ES-I3 (cell line): ENCODE results near the gene LRCH1.

Source experiments
- H3K36me3 ChIP-seq: 2 replicates; pipeline ENCODE4 v1.6.1; 2013; ENCODE audit warnings: mild to moderate bottlenecking, low read length, control low read depth, moderate library complexity; ENCODE audit not compliant: insufficient read depth
- H3K4me1 ChIP-seq: 2 replicates; pipeline ENCODE4 v1.6.1; 2013; ENCODE audit warnings: mild to moderate bottlenecking, control low read depth, low read length; ENCODE audit not compliant: insufficient read depth
- H3K9ac ChIP-seq: 2 replicates; pipeline ENCODE4 v1.6.1; 2013; ENCODE audit warnings: low read depth, mild to moderate bottlenecking, low read length, moderate library complexity
- H3K9me3 ChIP-seq: 2 replicates; pipeline ENCODE4 v1.6.1; 2013; ENCODE audit warnings: mild to moderate bottlenecking, low read length, moderate library complexity; ENCODE audit not compliant: control insufficient read depth, insufficient read depth

LRCH1 gene

GRCh38 chr13:46580362-46580839 lies 27.4 kb downstream of the LRCH1 start:
- no peaks in the 10 kb centered on the region for H3K4me1 ChIP-seq
- no peaks in the 10 kb centered on the region for H3K36me3 ChIP-seq
- no peaks in the 10 kb centered on the region for H3K9me3 ChIP-seq
- no peak overlapping the region for H3K9ac ChIP-seq

- Histone ChIP-seq H3K9me3 (no peaks in the 10 kb centered on the region), H3K36me3 (no peaks in the 10 kb centered on the region), H3K9ac (no peak overlapping the region), H3K4me1 (no peaks in the 10 kb centered on the region)
Measured at GRCh38 chr13:46582190-46582589, 29.2 kb downstream of the LRCH1 start.

- H3K9me3 ChIP-seq: no peaks in the 10 kb centered on the region
- no peak overlapping the region for H3K9ac ChIP-seq
- H3K4me1 ChIP-seq: no peaks in the 10 kb centered on the region
- H3K36me3 ChIP-seq: no peaks in the 10 kb centered on the region
Measured at GRCh38 chr13:46586751-46587514, 34.0 kb downstream of the LRCH1 start.

- no peak overlapping the region for H3K9ac ChIP-seq
- H3K4me1 ChIP-seq: no peaks in the 10 kb centered on the region
- H3K36me3 ChIP-seq: no peaks in the 10 kb centered on the region
- H3K9me3 ChIP-seq: no peaks in the 10 kb centered on the region
Measured at GRCh38 chr13:46587807-46588418, 34.9 kb downstream of the LRCH1 start.

GRCh38 chr13:46592385-46592784 lies 39.4 kb downstream of the LRCH1 start:
- Histone ChIP-seq H3K9ac (no peak overlapping the region), H3K36me3 (no peaks in the 10 kb centered on the region), H3K9me3 (no peaks in the 10 kb centered on the region), H3K4me1 (peaks cover 13% of the 10 kb centered on the region)

- H3K4me1 ChIP-seq: peaks cover 13% of the 10 kb centered on the region
- H3K9ac ChIP-seq: no peak overlapping the region
- no peaks in the 10 kb centered on the region for H3K9me3 ChIP-seq
Measured at GRCh38 chr13:46593398-46593797, 40.4 kb downstream of the LRCH1 start.

GRCh38 chr13:46594374-46595078 lies 41.6 kb downstream of the LRCH1 start:
- Histone ChIP-seq H3K9ac (no peak overlapping the region), H3K4me1 (peaks cover 13% of the 10 kb centered on the region), H3K36me3 (no peaks in the 10 kb centered on the region), H3K9me3 (no peaks in the 10 kb centered on the region)

More at GRCh38 chr13:46593398-46593797, 40.4 kb downstream of the LRCH1 start:
- no peaks in the 10 kb centered on the region for H3K36me3 ChIP-seq

- H3K4me1 ChIP-seq: peaks cover 13% of the 10 kb centered on the region
- H3K9ac ChIP-seq: no peak overlapping the region
- H3K36me3 ChIP-seq: no peaks in the 10 kb centered on the region
- no peaks in the 10 kb centered on the region for H3K9me3 ChIP-seq
Measured at GRCh38 chr13:46595136-46595884, 42.3 kb downstream of the LRCH1 start.

GRCh38 chr13:46595885-46596275 lies 42.9 kb downstream of the LRCH1 start:
- no peaks in the 10 kb centered on the region for H3K9me3 ChIP-seq
- peaks cover 13% of the 10 kb centered on the region for H3K4me1 ChIP-seq
- H3K36me3 ChIP-seq: no peaks in the 10 kb centered on the region
- no peak overlapping the region for H3K9ac ChIP-seq

- Histone ChIP-seq H3K9me3 (no peaks in the 10 kb centered on the region), H3K4me1 (peaks cover 13% of the 10 kb centered on the region), H3K9ac (no peak overlapping the region), H3K36me3 (no peaks in the 10 kb centered on the region)
Measured at GRCh38 chr13:46596466-46596865, 43.5 kb downstream of the LRCH1 start.

GRCh38 chr13:46598140-46598819 lies 45.3 kb downstream of the LRCH1 start:
- H3K36me3 ChIP-seq: no peaks in the 10 kb centered on the region
- peaks cover 13% of the 10 kb centered on the region for H3K4me1 ChIP-seq
- no peak overlapping the region for H3K9ac ChIP-seq

GRCh38 chr13:46598820-46599180 lies 45.8 kb downstream of the LRCH1 start:
- Histone ChIP-seq H3K9ac (no peak overlapping the region), H3K4me1 (peaks cover 13% of the 10 kb centered on the region), H3K36me3 (no peaks in the 10 kb centered on the region), H3K9me3 (no peaks in the 10 kb centered on the region)

More at GRCh38 chr13:46598140-46598819, 45.3 kb downstream of the LRCH1 start:
- no peaks in the 10 kb centered on the region for H3K9me3 ChIP-seq

- H3K36me3 ChIP-seq: no peaks in the 10 kb centered on the region
- H3K9ac ChIP-seq: no peak overlapping the region
- peaks cover 4% of the 10 kb centered on the region; the same call in 1 of the 2 replicates for H3K4me1 ChIP-seq
- no peaks in the 10 kb centered on the region for H3K9me3 ChIP-seq
Measured at GRCh38 chr13:46600943-46601311, 48.0 kb downstream of the LRCH1 start.

GRCh38 chr13:46602531-46602930 lies 49.6 kb downstream of the LRCH1 start:
- H3K36me3 ChIP-seq: no peaks in the 10 kb centered on the region
- no peaks in the 10 kb centered on the region for H3K4me1 ChIP-seq
- no peaks in the 10 kb centered on the region for H3K9me3 ChIP-seq
- H3K9ac ChIP-seq: no peak overlapping the region
